K562 (cell line): ENCODE data around the gene GSTM5. TPM values are rescaled to one million over a fixed set of nuclear protein-coding genes. Genes with fewer than 3 reads are reported as not detected.
A peak's percentile ranks its signal among the peaks of the same experiment; 100 is the strongest.

Experiments
- ADNP ChIP-seq: fragments of 200-800 bp; sonication (Bioruptor generic); IDR thresholded peaks from 2 replicates; pipeline ENCODE4 v1.6.1; 2016; ENCODE audit warnings: missing genetic modification characterization, missing compliant biosample characterization
- AFF1 ChIP-seq, 2 experiments: fragments of 450-650 bp; IDR thresholded peaks; 2 replicates each; pipeline ENCODE4 v1.6.1; 2018; ENCODE audit warnings: mild to moderate bottlenecking in 2 of 2, low read depth in 1 of 2; ENCODE audit not compliant: partially characterized antibody in 2 of 2
- ATF6 ChIP-seq: sonication (generic); formaldehyde crosslinking; IDR thresholded peaks from 2 replicates; pipeline ENCODE4 v1.4.0; 2020; ENCODE audit warnings: mild to moderate bottlenecking, missing genetic modification reagents
- CBX1 ChIP-seq: sonication (generic); IDR thresholded peaks from 2 replicates; pipeline ENCODE4 v1.6.1; 2016; ENCODE audit warnings: antibody characterized with exemption, low read depth, mild to moderate bottlenecking
- ELK3 ChIP-seq: fragments of 450-650 bp; formaldehyde crosslinking; IDR thresholded peaks from 2 replicates; pipeline ENCODE4 v1.4.0; 2020; ENCODE audit warnings: mild to moderate bottlenecking
- ESRRB ChIP-seq: fragments of 250-450 bp; sonication (Bioruptor Pico); IDR thresholded peaks from 2 replicates; pipeline ENCODE4 v1.5.0; 2020; ENCODE audit warnings: mild to moderate bottlenecking, moderate library complexity, borderline replicate concordance
- GATAD2A ChIP-seq: fragments of 450-650 bp; IDR thresholded peaks from 2 replicates; pipeline ENCODE4 v1.6.1; 2017
- HDAC8 ChIP-seq: fragments of 450-650 bp; IDR thresholded peaks from 2 replicates; pipeline ENCODE4 v1.6.1; 2016; ENCODE audit warnings: mild to moderate bottlenecking, missing genetic modification characterization, moderate library complexity, missing compliant biosample characterization
- HNRNPK ChIP-seq: fragments of 200-400 bp; formaldehyde crosslinking; IDR thresholded peaks from one replicate; pipeline ENCODE4 v1.6.1; 2018; ENCODE audit warnings: mild to moderate bottlenecking, low read depth, low read length; ENCODE audit not compliant: poor library complexity, severe bottlenecking
- KLF13 ChIP-seq: fragments of 450-650 bp; IDR thresholded peaks from 2 replicates; pipeline ENCODE4 v1.6.1; 2016; ENCODE audit warnings: missing genetic modification characterization, low read depth, mild to moderate bottlenecking, missing compliant biosample characterization, moderate library complexity, borderline replicate concordance
- MBD2 ChIP-seq: sonication (generic); IDR thresholded peaks from 2 replicates; pipeline ENCODE4 v1.6.1; 2016; ENCODE audit warnings: low read depth, borderline replicate concordance
- MCM2 ChIP-seq: fragments of 450-650 bp; IDR thresholded peaks from 2 replicates; pipeline ENCODE4 v1.6.1; 2017; ENCODE audit warnings: low read depth, mild to moderate bottlenecking
- ZC3H4 ChIP-seq: sonication (generic); formaldehyde crosslinking; IDR thresholded peaks from 2 replicates; pipeline ENCODE4 v1.9.0; 2021; ENCODE audit warnings: missing genetic modification reagents, borderline replicate concordance
- ZNF280A ChIP-seq: fragments of 450-650 bp; IDR thresholded peaks from 2 replicates; pipeline ENCODE4 v1.6.1; 2018; ENCODE audit warnings: mild to moderate bottlenecking, low read depth; ENCODE audit not compliant: partially characterized antibody
- ZNF431 ChIP-seq: sonication (generic); formaldehyde crosslinking; IDR thresholded peaks from 2 replicates; pipeline ENCODE4 v1.8.0; 2022; ENCODE audit warnings: mild to moderate bottlenecking, missing genetic modification reagents
- ZNF76 ChIP-seq: fragments of 250-450 bp; sonication (Bioruptor Pico); IDR thresholded peaks from 2 replicates; pipeline ENCODE4 v1.4.0; 2020; ENCODE audit warnings: mild to moderate bottlenecking, moderate library complexity, borderline replicate concordance
- ZNF79 ChIP-seq: fragments of 250-450 bp; sonication (Bioruptor Pico); IDR thresholded peaks from 2 replicates; pipeline ENCODE4 v1.4.0; 2020; ENCODE audit warnings: low read depth, mild to moderate bottlenecking, moderate library complexity
- polyA plus RNA-seq, 8 experiments: library from polyadenylated mRNA; depleted of rRNA in 4 of 8; stranded (reverse) in 5 of 8; unstranded in 3 of 8; fragments of >200 nt; fragmentation: Nextera tagmentation in 2 of 8; fragmentation: Illumina TruSeq in 1 of 8; extraction: Ambion mirVana in 2 of 8; extraction: Trizol in 1 of 8; gene quantifications; 2 replicates each; pipeline versions ENCODE4 v1.2.1 to v1.2.3, GENCODE V29; 2011 to 2014; ENCODE audit warnings: inconsistent platforms in 1 of 8, missing spikeins in 1 of 8
- total RNA-seq, 7 experiments: library from RNA; depleted of rRNA in 6 of 7; stranded (reverse); fragments of >200 nt in 6 of 7; fragmentation: Illumina TruSeq in 2 of 7; extraction: Trizol in 2 of 7; gene quantifications; 2 replicates each; pipeline versions ENCODE4 v1.2.1 to v1.2.3, GENCODE V29; 2011 to 2021; ENCODE audit warnings: low replicate concordance in 1 of 7

The GSTM5 gene
- total and polyA plus RNA-seq, 9 of the 15 experiments (the other 6 are each of a cell fraction or from before 2014, with no cell fraction given), result not detected

GRCh38 chr1:109667452-109668122 lies 44.5 kb upstream of the GSTM5 start, which contains the start of gene GSTM2 (continued):
- no peak for TF ChIP-seq AFF1 (IDR thresholded peaks at IDR 0.05; ENCODE audit: low read depth in 1 of 2, partially characterized antibody in 2 of 2)
- TF ChIP-seq GATAD2A, result no peak
- TF ChIP-seq ZC3H4 (CRISPR knock-in tag), result no peak
- TF ChIP-seq ADNP, result 0 out of 2 replicates have a peak, but pooled peaks have one; percentile 26
- TF ChIP-seq KLF13 (tag), result no peak
- no peak for TF ChIP-seq ELK3 (CRISPR knock-in tag)
- no peak for TF ChIP-seq CBX1
- no peak for TF ChIP-seq HDAC8 (tag)
- no peak for TF ChIP-seq HNRNPK
- no peak for TF ChIP-seq ZNF431
- TF ChIP-seq MCM2, result no peak
- no peak for TF ChIP-seq ZNF280A
- no peak for TF ChIP-seq ZNF76 (CRISPR knock-in tag)
- TF ChIP-seq ESRRB (CRISPR knock-in tag), result no peak
- TF ChIP-seq MBD2, result no peak
- TF ChIP-seq ZNF79 (CRISPR knock-in tag), result no peak
- no peak for TF ChIP-seq ATF6 (CRISPR knock-in tag)
